GM23338 (cell line): ENCODE results near the gene SUMO4. TPM values are rescaled to one million over a fixed set of nuclear protein-coding genes. Genes with fewer than 3 reads are reported as not detected.

Source experiments
- ATAC-seq: fragments of 200-7000 bp; cut with Tn5 transposase; 3 replicates; pipeline ENCODE4 v1.9.1; 2020
- DNase-seq: peaks from one replicate; pipeline ENCODE4 v3.0.0-alpha.2; 2015; ENCODE audit warnings: low spot score
- H2AFZ ChIP-seq: fragments of 200-600 bp; sonication (generic); 2 replicates; pipeline ENCODE4 v1.8.0; 2016; ENCODE audit warnings: antibody characterized with exemption, mild to moderate bottlenecking, moderate library complexity
- H3F3A ChIP-seq: fragments of 200-600 bp; sonication (generic); replicated peaks from 2 replicates; pipeline ENCODE4 v1.8.0; 2017; ENCODE audit warnings: antibody characterized with exemption, mixed run types, low read depth
- H3K27ac ChIP-seq: fragments of 200-600 bp; sonication (generic); 2 replicates; pipeline ENCODE4 v1.6.1; 2016; ENCODE audit warnings: low read depth
- H3K27me3 ChIP-seq: fragments of 200-600 bp; sonication (generic); 2 replicates; pipeline ENCODE4 v1.8.0; 2016; ENCODE audit warnings: mild to moderate bottlenecking, mixed run types, moderate library complexity; ENCODE audit not compliant: insufficient read depth
- H3K36me3 ChIP-seq: fragments of 200-600 bp; sonication (generic); 2 replicates; pipeline ENCODE4 v1.8.0; 2016; ENCODE audit warnings: mild to moderate bottlenecking; ENCODE audit not compliant: insufficient read depth
- H3K4me1 ChIP-seq: fragments of 200-600 bp; sonication (generic); 2 replicates; pipeline ENCODE4 v1.8.0; 2016; ENCODE audit warnings: mild to moderate bottlenecking, moderate library complexity; ENCODE audit not compliant: insufficient read depth
- H3K4me2 ChIP-seq: fragments of 200-600 bp; sonication (generic); 2 replicates; pipeline ENCODE4 v1.7.1; 2017; ENCODE audit warnings: mixed run types
- H3K4me3 ChIP-seq: fragments of 200-600 bp; sonication (generic); 2 replicates; pipeline ENCODE4 v1.6.1; 2016; ENCODE audit warnings: mixed run types
- H3K79me2 ChIP-seq: fragments of 200-600 bp; sonication (generic); replicated peaks from 2 replicates; pipeline ENCODE4 v1.8.0; 2017; ENCODE audit warnings: mild to moderate bottlenecking; ENCODE audit not compliant: insufficient read depth
- H3K9me2 ChIP-seq: fragments of 200-600 bp; sonication (generic); 2 replicates; pipeline ENCODE4 v1.8.0; 2017; ENCODE audit not compliant: insufficient read depth
- H4K20me1 ChIP-seq: fragments of 200-600 bp; sonication (generic); replicated peaks from 2 replicates; pipeline ENCODE4 v1.8.0; 2017; ENCODE audit warnings: mild to moderate bottlenecking; ENCODE audit not compliant: insufficient read depth
- H3K27ac Mint-ChIP-seq: 2 replicates; pipeline ENCODE4 v1.8.0; 2020; ENCODE audit warnings: inconsistent platforms, mild to moderate bottlenecking, moderate library complexity, mixed read lengths
- H3K27me3 Mint-ChIP-seq: 3 replicates; pipeline ENCODE4 v1.8.0; 2022; ENCODE audit warnings: low read depth, mild to moderate bottlenecking, moderate library complexity, mixed read lengths, inconsistent platforms; ENCODE audit not compliant: insufficient read depth, poor library complexity
- H3K36me3 Mint-ChIP-seq: 3 replicates; pipeline ENCODE4 v1.8.0; 2021; ENCODE audit warnings: low read depth, mild to moderate bottlenecking, inconsistent platforms, moderate library complexity, mixed read lengths
- H3K4me1 Mint-ChIP-seq: 3 replicates; pipeline ENCODE4 v1.8.0; 2020; ENCODE audit warnings: mild to moderate bottlenecking, inconsistent platforms, mixed read lengths
- H3K4me3 Mint-ChIP-seq: 3 replicates; pipeline ENCODE4 v1.8.0; 2021; ENCODE audit warnings: moderate library complexity, mild to moderate bottlenecking, inconsistent platforms, mixed read lengths
- H3K9me3 Mint-ChIP-seq: 3 replicates; pipeline ENCODE4 v1.8.0; 2020; ENCODE audit warnings: moderate library complexity, mild to moderate bottlenecking, inconsistent platforms, mixed read lengths
- CTCF ChIP-seq, 2 experiments: fragments of 200-600 bp in 1 of 2; sonication (generic) in 1 of 2; conservative IDR thresholded peaks; 2 replicates each; pipeline versions ENCODE4 v1.5.1 to v1.6.1; 2016 to 2017; ENCODE audit warnings: antibody characterized with exemption in 2 of 2, low read depth in 2 of 2, mild to moderate bottlenecking in 2 of 2, moderate library complexity in 1 of 2
- ETS1 ChIP-seq: IDR thresholded peaks from 2 replicates; pipeline ENCODE4 v1.6.1; 2016; ENCODE audit warnings: antibody characterized with exemption
- EZH2 ChIP-seq: fragments of 200-600 bp; sonication (generic); IDR thresholded peaks from one replicate; pipeline ENCODE4 v1.8.0; 2017; ENCODE audit warnings: antibody characterized with exemption, mild to moderate bottlenecking, low read depth; ENCODE audit not compliant: unreplicated experiment
- EZH2phosphoT487 ChIP-seq: fragments of 200-600 bp; sonication (generic); IDR thresholded peaks from one replicate; pipeline ENCODE4 v1.8.1; 2018; ENCODE audit warnings: antibody characterized with exemption; ENCODE audit not compliant: unreplicated experiment
- NANOG ChIP-seq: IDR thresholded peaks from 2 replicates; pipeline ENCODE4 v1.6.1; 2016; ENCODE audit warnings: antibody characterized with exemption, borderline replicate concordance
- POLR2AphosphoS5 ChIP-seq: IDR thresholded peaks from 2 replicates; pipeline ENCODE4 v1.6.1; 2016; ENCODE audit warnings: antibody characterized with exemption, low read depth
- REST ChIP-seq: IDR thresholded peaks from one replicate; pipeline ENCODE4 v1.6.1; 2018; ENCODE audit warnings: antibody characterized with exemption; ENCODE audit not compliant: unreplicated experiment
- STAT1 ChIP-seq: IDR thresholded peaks from one replicate; pipeline ENCODE4 v1.6.1; 2016; ENCODE audit warnings: antibody characterized with exemption; ENCODE audit not compliant: unreplicated experiment
- ZNF114 ChIP-seq: fragments of 250-450 bp; sonication (Bioruptor Pico); IDR thresholded peaks from 2 replicates; pipeline ENCODE4 v1.5.0; 2020; ENCODE audit warnings: mild to moderate bottlenecking, moderate library complexity
- ZNF331 ChIP-seq: fragments of 250-450 bp; sonication (Bioruptor Pico); IDR thresholded peaks from 2 replicates; pipeline ENCODE4 v1.5.0; 2020; ENCODE audit warnings: low read depth, mild to moderate bottlenecking, moderate library complexity
- ZNF462 ChIP-seq: fragments of 250-450 bp; sonication (Bioruptor Pico); IDR thresholded peaks from 2 replicates; pipeline ENCODE4 v1.5.0; 2020; ENCODE audit warnings: mild to moderate bottlenecking, moderate library complexity
- polyA plus RNA-seq: library from polyadenylated mRNA; unstranded; fragments of >200 nt; fragmentation: Nextera tagmentation; extraction: Ambion mirVana; gene quantifications from 2 replicates; pipeline ENCODE4 v1.2.1, GENCODE V29; 2016
- total RNA-seq: library from RNA; depleted of rRNA; stranded (reverse); fragments of >200 nt; shearing (Covaris generic); gene quantifications from 2 replicates; pipeline ENCODE4 v1.2.3, GENCODE V29; 2014

SUMO4 gene
- total and polyA plus RNA-seq, 2 experiments from 2014 or later: 1.9 to 2.1 TPM

- no peaks in the 10 kb centered on the region for H3K4me1 Mint-ChIP-seq
- Histone ChIP-seq H3F3A (no peaks in the 10 kb centered on the region), H3K36me3 (no peaks in the 10 kb centered on the region; the same call in 1 of the 2 replicates), H3K79me2 (no peaks in the 10 kb centered on the region), H3K4me2 (no peak overlapping the region), H3K9me2 (no peaks in the 10 kb centered on the region), H3K27ac (no peak overlapping the region), H3K4me1 (no peaks in the 10 kb centered on the region), H4K20me1 (no peaks in the 10 kb centered on the region), H3K27me3 (no peaks in the 10 kb centered on the region), H2AFZ (no peak overlapping the region), H3K4me3 (no peak overlapping the region)
- peaks cover 6% of the 10 kb centered on the region; the same call in 2 of the 3 replicates for H3K36me3 Mint-ChIP-seq
- ATAC-seq (no peak), DNase-seq (no peak)
- no peak overlapping the region for H3K4me3 Mint-ChIP-seq
- no peaks in the 10 kb centered on the region; the same call in 2 of the 3 replicates for H3K9me3 Mint-ChIP-seq
- TF ChIP-seq ETS1: no peak
- TF ChIP-seq EZH2: no peak
- TF ChIP-seq STAT1: no peak
- TF ChIP-seq ZNF462 (CRISPR knock-in tag): no peak
- TF ChIP-seq POLR2AphosphoS5: no peak
- TF ChIP-seq ZNF114: no peak
- no peak for TF ChIP-seq EZH2phosphoT487
- no peak for TF ChIP-seq REST
- no peak for TF ChIP-seq CTCF (conservative IDR thresholded peaks at IDR 0.05; ENCODE audit: low read depth in 2 of 2)
- TF ChIP-seq ZNF331 (CRISPR knock-in tag): no peak
- TF ChIP-seq NANOG: no peak
- H3K27me3 Mint-ChIP-seq: peaks cover 4% of the 10 kb centered on the region
- no peak overlapping the region for H3K27ac Mint-ChIP-seq
Measured at GRCh38 chr6:149414009-149414408, 13.9 kb downstream of the SUMO4 start.
